Heart right ventricle (tissue), 16 donors: ENCODE measurements around the gene DYRK1A. TPM values are rescaled to one million over a fixed set of nuclear protein-coding genes. Genes with fewer than 3 reads are reported as not detected.

ENCODE experiments used
- ATAC-seq, 8 donors: fragments of 200-7000 bp; cut with Tn5 transposase; one replicate each; pipeline ENCODE4 v1.9.1; 2020; ENCODE audit warnings: mild to moderate bottlenecking in 8 of 8, moderate library complexity in 8 of 8, moderate number of reproducible peaks in 1 of 8
- DNase-seq, 2 donors: peaks; one replicate each; pipeline ENCODE4 v3.0.0-alpha.2; 2020
- H3K27ac ChIP-seq, 10 donors: fragments of 200-600 bp; sonication (generic) in 2 of 10; one replicate each; pipeline versions ENCODE4 v1.5.0 to v1.8.0; 2020 to 2022; ENCODE audit warnings: mild to moderate bottlenecking in 3 of 10
- H3K27me3 ChIP-seq, 7 donors: fragments of 200-600 bp; one replicate each; pipeline ENCODE4 v1.8.0; 2021 to 2022; ENCODE audit warnings: mild to moderate bottlenecking in 2 of 7
- H3K36me3 ChIP-seq, 9 donors: fragments of 200-600 bp; sonication (generic) in 1 of 9; one replicate each; pipeline versions ENCODE4 v1.5.0 to v1.8.0; 2020 to 2022; ENCODE audit warnings: mild to moderate bottlenecking in 2 of 9
- H3K4me1 ChIP-seq, 9 donors: fragments of 200-600 bp; sonication (generic) in 1 of 9; one replicate each; pipeline versions ENCODE4 v1.5.0 to v1.8.0; 2020 to 2022; ENCODE audit warnings: mild to moderate bottlenecking in 4 of 9
- H3K4me3 ChIP-seq, 10 donors: fragments of 200-600 bp; sonication (generic) in 2 of 10; one replicate each; pipeline versions ENCODE4 v1.5.0 to v1.8.0; 2020 to 2022; ENCODE audit warnings: mild to moderate bottlenecking in 7 of 10, moderate library complexity in 2 of 10
- H3K9me3 ChIP-seq, 11 donors: fragments of 200-600 bp in 10 of 11; sonication (generic) in 2 of 11; one replicate each; pipeline versions ENCODE4 v1.5.0 to v1.8.0; 2013 to 2022; ENCODE audit warnings: mild to moderate bottlenecking in 2 of 11, control low read depth in 1 of 11, moderate library complexity in 1 of 11
- WGBS, 2 donors: extraction: QIAGEN DNeasy Blood & Tissue Kit; methylation state at CpG; one replicate each; pipeline ENCODE4 v1.1.7; 2013; ENCODE audit warnings: inconsistent platforms in 1 of 2; 5-methylcytosine and 5-hydroxymethylcytosine counted together
- intact Hi-C, 10 donors: fragments of 100-400 bp; cut with DNase I; formaldehyde crosslinking; loops; one replicate each; pipeline versions ENCODE4 v1.11.1 to v1.14.2; 2022
- polyA plus RNA-seq, 2 donors: library from polyadenylated mRNA; stranded (reverse); fragments of 200-250 nt; gene quantifications; one replicate each; pipeline ENCODE4 v1.2.3, GENCODE V29; 2013
- total RNA-seq, 10 donors: library from RNA; stranded (reverse); fragmentation: NEBNext Ultra II Directional in 3 of 10; extraction: Animal tissue kit (Norgen Biotek cat#: 25700) in 3 of 10; gene quantifications; one replicate each; pipeline versions ENCODE4 v1.2.1 to v1.2.4, GENCODE V29; 2021 to 2023
- TF ChIP-seq, protein P1 (sequence below), 9 donors: fragments of 200-600 bp; sonication (generic) in 2 of 9; IDR thresholded peaks; one replicate each; pipeline versions ENCODE4 v1.5.0 to v1.8.0; 2021 to 2022; ENCODE audit warnings: antibody characterized with exemption in 9 of 9, mild to moderate bottlenecking in 5 of 9, moderate library complexity in 1 of 9
- donor health status: Arrhythmogenic right ventricular cardiomyopathy.
- donor health status: ischemic (EF 13 %, LVEDD 7.1; RV severe dilation, severe dysfunction).
- donor health status: healthy with polysubstance abuse.
- donor health status: DM: no; HTN: yes; CAD: no.
- donor health status: DM: no; HTN: no; CAD: no.
- donor health status: ischemic (EF 25% LVEDD 6.9; RV normal size, moderate dysfunction).
- donor health status: ischemic (EF 25% LVEDD 5.7; RV mildly dilated, moderate dysfunction).
- donor health status: healthy.
- donor health status: DM: yes; HTN: yes; CAD: no.
- donor health status: Ischemic cardiomyopathy.
- donor health status: ischemic (EF 35%, LVEDD 5.7; RV mildly dilated, moderate dysfunction).
- donor health status: nonischemic (EF 11% LVEDD 7.7; RV severe dilation, severe dysfunction).
- donor health status: DM: yes; HTN: yes; CAD: no.
- donor health status: PGD.
- donor health status: ischemic (EF 29% LVEDD 5.4; RV normal size, mild dysfunction).
- donor health status: nonischemic (EF 23%, LVEDD 6.1; RV moderate dilation, normal function).

The DYRK1A gene
- total and polyA plus RNA-seq, 12 donors, result 24.7 to 94.2 (median 73.2) TPM

DNA sequence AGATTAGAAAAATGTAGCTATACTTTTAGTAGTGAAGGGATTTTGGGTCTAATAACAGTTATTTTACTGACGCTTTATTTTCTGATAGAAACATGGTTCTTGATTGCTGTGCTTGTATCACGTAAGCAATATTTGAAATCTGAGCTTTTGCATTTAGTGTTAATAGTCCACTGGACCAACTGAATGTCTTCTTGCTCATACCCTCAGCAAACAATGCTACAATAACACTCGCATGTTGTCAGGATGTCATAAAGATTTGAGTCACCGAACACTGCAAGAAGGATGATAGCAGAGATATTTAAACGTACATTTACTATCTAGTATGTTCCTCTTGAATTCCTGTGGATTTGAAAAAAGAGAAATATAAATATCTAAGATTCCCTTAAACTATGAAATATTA is 7.5 kb downstream of the DYRK1A start:
- TF ChIP-seq, protein P1, sequence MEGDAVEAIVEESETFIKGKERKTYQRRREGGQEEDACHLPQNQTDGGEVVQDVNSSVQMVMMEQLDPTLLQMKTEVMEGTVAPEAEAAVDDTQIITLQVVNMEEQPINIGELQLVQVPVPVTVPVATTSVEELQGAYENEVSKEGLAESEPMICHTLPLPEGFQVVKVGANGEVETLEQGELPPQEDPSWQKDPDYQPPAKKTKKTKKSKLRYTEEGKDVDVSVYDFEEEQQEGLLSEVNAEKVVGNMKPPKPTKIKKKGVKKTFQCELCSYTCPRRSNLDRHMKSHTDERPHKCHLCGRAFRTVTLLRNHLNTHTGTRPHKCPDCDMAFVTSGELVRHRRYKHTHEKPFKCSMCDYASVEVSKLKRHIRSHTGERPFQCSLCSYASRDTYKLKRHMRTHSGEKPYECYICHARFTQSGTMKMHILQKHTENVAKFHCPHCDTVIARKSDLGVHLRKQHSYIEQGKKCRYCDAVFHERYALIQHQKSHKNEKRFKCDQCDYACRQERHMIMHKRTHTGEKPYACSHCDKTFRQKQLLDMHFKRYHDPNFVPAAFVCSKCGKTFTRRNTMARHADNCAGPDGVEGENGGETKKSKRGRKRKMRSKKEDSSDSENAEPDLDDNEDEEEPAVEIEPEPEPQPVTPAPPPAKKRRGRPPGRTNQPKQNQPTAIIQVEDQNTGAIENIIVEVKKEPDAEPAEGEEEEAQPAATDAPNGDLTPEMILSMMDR (IDR thresholded peaks at IDR 0.05), result no peak
- intact Hi-C loops, result loop anchor here in 6 of 10 donors (5.0 to 10.0 kb wide), 6 partner anchors 43 to 181 kb away; no protein-coding TSS in a partner anchor
- DNase-seq, result no peak

DNA sequence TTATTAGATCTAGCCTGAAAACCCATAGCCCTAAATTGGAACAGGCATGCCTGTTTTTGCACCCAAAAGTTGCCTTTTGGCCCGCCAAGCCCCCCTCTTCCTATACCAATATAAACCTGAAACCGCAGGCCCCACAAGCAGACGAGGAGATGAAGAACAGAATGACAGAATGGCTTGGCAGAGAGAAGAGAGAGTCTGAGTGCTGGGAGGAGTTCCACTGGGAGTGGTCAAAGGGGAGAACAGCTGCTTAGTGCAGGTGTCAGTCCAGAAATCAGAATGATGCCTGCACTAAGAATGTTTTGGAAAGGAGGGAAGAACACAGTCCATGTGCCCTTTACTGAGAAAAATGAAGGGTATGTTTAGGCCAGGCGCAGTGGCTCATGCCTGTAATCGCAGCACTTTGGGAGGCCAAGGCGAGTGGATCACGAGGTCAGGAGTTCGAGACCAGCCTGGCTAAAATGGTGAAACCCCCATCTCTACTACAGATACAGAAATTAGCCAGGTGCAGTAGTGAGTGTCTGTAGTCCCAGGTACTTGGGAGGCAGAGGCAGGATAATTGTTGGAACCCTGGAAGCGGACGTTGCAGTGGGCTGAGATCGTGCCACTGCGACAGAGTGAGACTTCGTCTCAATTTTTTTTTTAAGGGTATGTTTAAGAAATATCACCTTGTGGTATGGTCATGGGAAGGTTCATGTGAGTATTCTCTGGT is 9.4 kb downstream of the DYRK1A start:
- Histone ChIP-seq H3K36me3 (no peaks in the 10 kb centered on the region), H3K27me3 (no peaks in the 10 kb centered on the region), H3K4me1 (peaks cover 13 to 100% (median 97%) of the 10 kb centered on the region in 9 donors), H3K9me3 (no peaks in the 10 kb centered on the region), H3K27ac (peak overlapping the region in 1 of 10 donors; percentile 54), H3K4me3 (no peak overlapping the region)
- 77 to 78% methylated on average over 13 of the region's 13 CpGs for WGBS, 2 donors
- TF ChIP-seq, protein P1 (IDR thresholded peaks at IDR 0.05), result no peak
- intact Hi-C loops, result loop anchor here in 3 of 10 donors (10.0 kb wide), 3 partner anchors 79 to 179 kb away; no protein-coding TSS in a partner anchor
- ATAC-seq (peak in 5 of 8 donors; percentile 22 to 49 (median 35)), DNase-seq (no peak)

More for the DNA sequence above, 7.5 kb downstream of the DYRK1A start:
- Histone ChIP-seq H3K36me3 (no peaks in the 10 kb centered on the region), H3K9me3 (no peaks in the 10 kb centered on the region), H3K4me1 (peaks cover 9 to 100% (median 97%) of the 10 kb centered on the region in 9 donors), H3K4me3 (no peak overlapping the region), H3K27ac (peak overlapping the region in 4 of 10 donors; percentile 7 to 59 (median 45)), H3K27me3 (no peaks in the 10 kb centered on the region)
- no peak for ATAC-seq
- WGBS, 2 donors, result 48 to 52% methylated on average over 5 of the region's 5 CpGs

DNA sequence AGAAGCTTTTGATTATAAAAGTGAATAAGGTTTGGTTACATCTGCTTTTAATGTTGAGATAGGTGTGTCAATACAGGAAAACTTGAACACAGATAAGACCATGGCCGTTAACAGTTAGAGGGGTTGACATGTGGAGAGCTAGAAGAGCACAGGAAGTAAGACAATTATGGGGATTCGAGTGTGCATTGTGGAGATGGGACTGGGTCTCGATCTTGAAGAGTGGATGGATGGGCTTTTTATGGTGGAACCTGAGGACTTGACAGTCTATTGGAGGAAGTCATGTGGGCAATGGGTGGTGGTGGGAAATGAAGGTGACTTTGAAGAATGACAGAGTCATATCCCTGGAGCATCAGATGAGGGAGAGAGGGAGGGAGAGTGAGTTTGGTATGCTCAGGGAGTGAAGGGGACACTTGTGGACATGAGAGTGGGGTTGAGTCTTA is 12.1 kb downstream of the DYRK1A start:
- peak overlapping the region in 1 of 10 donors; percentile 48 for H3K27ac ChIP-seq
- TF ChIP-seq, protein P1 (IDR thresholded peaks at IDR 0.05), result no peak
- DNase-seq, result no peak
- H3K9me3 ChIP-seq, result no peaks in the 10 kb centered on the region
- no peaks in the 10 kb centered on the region for H3K27me3 ChIP-seq
- 34% methylated on average over 3 of the region's 3 CpGs for WGBS, 2 donors
- intact Hi-C loops, result loop anchor here in 3 of 10 donors (10.0 kb wide), 3 partner anchors 76 to 176 kb away; no protein-coding TSS in a partner anchor
- H3K4me3 ChIP-seq, result no peak overlapping the region
- peaks cover 11 to 99% (median 96%) of the 10 kb centered on the region in 9 donors for H3K4me1 ChIP-seq
- no peaks in the 10 kb centered on the region for H3K36me3 ChIP-seq
- peak in 1 of 8 donors; percentile 22 for ATAC-seq

DNA sequence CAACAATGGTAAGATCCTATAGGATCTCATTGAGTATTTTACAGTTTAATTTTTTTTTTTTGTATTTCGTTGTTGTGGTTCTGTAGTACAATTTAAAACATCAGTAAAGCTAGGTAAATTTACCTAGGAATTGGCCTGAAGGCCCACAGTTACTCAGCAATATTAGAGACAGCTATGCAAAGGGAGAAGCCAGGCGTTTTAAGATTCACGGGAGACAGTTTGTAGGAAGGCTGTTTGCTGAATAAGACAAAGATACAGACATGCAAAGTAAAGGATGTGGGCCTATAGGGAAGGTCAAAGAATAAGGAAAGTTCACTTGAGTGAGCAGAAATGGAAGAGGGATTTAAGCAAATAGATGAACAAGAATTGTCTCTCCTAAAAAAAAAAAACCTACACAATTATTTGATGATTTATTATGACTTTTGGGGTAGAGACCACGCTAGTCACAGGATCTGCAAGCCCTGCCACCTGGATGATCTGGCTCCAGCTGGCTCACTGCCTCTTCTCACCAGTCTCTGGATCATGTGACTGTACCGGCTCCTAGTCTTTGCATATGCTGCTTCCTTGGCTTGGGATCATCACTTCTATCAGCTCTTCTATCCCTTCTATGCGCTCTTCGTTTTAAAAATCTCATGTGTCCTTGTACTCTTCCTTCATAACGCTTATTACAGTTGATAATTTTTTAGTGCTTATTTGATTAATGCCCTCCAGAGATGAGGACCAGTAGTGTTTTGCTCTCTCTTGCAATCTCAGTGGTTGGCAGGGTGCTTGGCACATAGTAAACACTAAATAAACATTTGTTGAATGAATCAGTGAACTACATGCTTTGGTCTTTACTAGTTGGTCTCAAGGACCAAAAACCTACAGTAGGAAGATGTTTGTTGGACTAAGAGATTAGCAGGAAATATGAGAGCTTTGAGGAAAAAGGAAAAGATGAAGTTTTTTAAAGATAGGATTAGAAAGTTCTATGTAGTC is 14.1 kb downstream of the DYRK1A start:
- Histone ChIP-seq H3K27ac (peak overlapping the region in 5 of 10 donors; percentile 0 to 48 (median 19)), H3K4me3 (no peak overlapping the region), H3K27me3 (no peaks in the 10 kb centered on the region), H3K36me3 (no peaks in the 10 kb centered on the region), H3K9me3 (peaks cover 0 to 9% (median 0%) of the 10 kb centered on the region in 11 donors), H3K4me1 (peaks cover 10 to 99% (median 90%) of the 10 kb centered on the region in 9 donors)
- WGBS, 2 donors, result 34 to 38% methylated on average over 8 of the region's 8 CpGs
- intact Hi-C loops, result loop anchor here in 1 of 10 donors (5.0 kb wide), 1 partner anchor 82 kb away; no protein-coding TSS in a partner anchor
- DNase-seq (peak in 1 of 2 donors; percentile 28), ATAC-seq (peak in 6 of 8 donors; percentile 47 to 67 (median 56))
- TF ChIP-seq, protein P1 (IDR thresholded peaks at IDR 0.05), result no peak
